Measurements from ENCODE around the gene IGF1R.

GRCh38 chr15:98771541-98771940, 123.2 kb downstream of the IGF1R start:
- TF ChIP-seq EZH2phosphoT487 (IDR thresholded peaks at IDR 0.05; ENCODE audit: low read depth, severe bottlenecking, unreplicated experiment) (no peak), EZH2 (IDR thresholded peaks at IDR 0.05; ENCODE audit: borderline replicate concordance) (no peak)
- TF ChIP-seq, protein P1, sequence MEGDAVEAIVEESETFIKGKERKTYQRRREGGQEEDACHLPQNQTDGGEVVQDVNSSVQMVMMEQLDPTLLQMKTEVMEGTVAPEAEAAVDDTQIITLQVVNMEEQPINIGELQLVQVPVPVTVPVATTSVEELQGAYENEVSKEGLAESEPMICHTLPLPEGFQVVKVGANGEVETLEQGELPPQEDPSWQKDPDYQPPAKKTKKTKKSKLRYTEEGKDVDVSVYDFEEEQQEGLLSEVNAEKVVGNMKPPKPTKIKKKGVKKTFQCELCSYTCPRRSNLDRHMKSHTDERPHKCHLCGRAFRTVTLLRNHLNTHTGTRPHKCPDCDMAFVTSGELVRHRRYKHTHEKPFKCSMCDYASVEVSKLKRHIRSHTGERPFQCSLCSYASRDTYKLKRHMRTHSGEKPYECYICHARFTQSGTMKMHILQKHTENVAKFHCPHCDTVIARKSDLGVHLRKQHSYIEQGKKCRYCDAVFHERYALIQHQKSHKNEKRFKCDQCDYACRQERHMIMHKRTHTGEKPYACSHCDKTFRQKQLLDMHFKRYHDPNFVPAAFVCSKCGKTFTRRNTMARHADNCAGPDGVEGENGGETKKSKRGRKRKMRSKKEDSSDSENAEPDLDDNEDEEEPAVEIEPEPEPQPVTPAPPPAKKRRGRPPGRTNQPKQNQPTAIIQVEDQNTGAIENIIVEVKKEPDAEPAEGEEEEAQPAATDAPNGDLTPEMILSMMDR (IDR thresholded peaks at IDR 0.05; ENCODE audit: poor library complexity): peak; percentile 22
